Fibroblast of lung (primary cell): ENCODE measurements around the gene PET117.

Experiments
- EZH2 ChIP-seq: IDR thresholded peaks from 2 replicates; pipeline ENCODE4 v1.5.1; 2012; ENCODE audit warnings: low read length, control low read depth, mild to moderate bottlenecking; ENCODE audit errors: missing control alignments
- TF ChIP-seq, protein P1 (sequence below), 2 donors: IDR thresholded peaks in 1 of 2; conservative IDR thresholded peaks in 1 of 2; 1 replicate in 1 of 2; 2 replicates in 1 of 2; pipeline ENCODE4 v1.5.1; 2011 to 2012; ENCODE audit warnings: low read length in 2 of 2, control low read depth in 1 of 2, inconsistent platforms in 1 of 2, low read depth in 1 of 2, mild to moderate bottlenecking in 1 of 2

- TF ChIP-seq, protein P1, sequence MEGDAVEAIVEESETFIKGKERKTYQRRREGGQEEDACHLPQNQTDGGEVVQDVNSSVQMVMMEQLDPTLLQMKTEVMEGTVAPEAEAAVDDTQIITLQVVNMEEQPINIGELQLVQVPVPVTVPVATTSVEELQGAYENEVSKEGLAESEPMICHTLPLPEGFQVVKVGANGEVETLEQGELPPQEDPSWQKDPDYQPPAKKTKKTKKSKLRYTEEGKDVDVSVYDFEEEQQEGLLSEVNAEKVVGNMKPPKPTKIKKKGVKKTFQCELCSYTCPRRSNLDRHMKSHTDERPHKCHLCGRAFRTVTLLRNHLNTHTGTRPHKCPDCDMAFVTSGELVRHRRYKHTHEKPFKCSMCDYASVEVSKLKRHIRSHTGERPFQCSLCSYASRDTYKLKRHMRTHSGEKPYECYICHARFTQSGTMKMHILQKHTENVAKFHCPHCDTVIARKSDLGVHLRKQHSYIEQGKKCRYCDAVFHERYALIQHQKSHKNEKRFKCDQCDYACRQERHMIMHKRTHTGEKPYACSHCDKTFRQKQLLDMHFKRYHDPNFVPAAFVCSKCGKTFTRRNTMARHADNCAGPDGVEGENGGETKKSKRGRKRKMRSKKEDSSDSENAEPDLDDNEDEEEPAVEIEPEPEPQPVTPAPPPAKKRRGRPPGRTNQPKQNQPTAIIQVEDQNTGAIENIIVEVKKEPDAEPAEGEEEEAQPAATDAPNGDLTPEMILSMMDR (conservative IDR thresholded peaks at IDR 0.05 in 1 of 2, IDR thresholded peaks at IDR 0.05 in 1 of 2; ENCODE audit: low read depth in 1 of 2, low read length in 2 of 2), result no peak
- no peak for TF ChIP-seq EZH2
Measured at GRCh38 chr20:18190338-18191233, 52.9 kb downstream of the PET117 start.
